Choroid plexus epithelial cell (primary cell): ENCODE results near the gene ERFE.

Experiments
- DNase-seq: peaks from one replicate; pipeline ENCODE4 v3.0.0-alpha.2; 2010; ENCODE audit warnings: low read depth
- H3K4me3 ChIP-seq: 2 replicates; pipeline ENCODE4 v1.5.1; 2011; ENCODE audit warnings: low read depth, mild to moderate bottlenecking, control low read depth, low read length, moderate library complexity
- TF ChIP-seq, protein P1 (sequence below): conservative IDR thresholded peaks from 2 replicates; pipeline ENCODE4 v1.5.1; 2011; ENCODE audit warnings: low read depth, mild to moderate bottlenecking, control low read depth, inconsistent platforms, low read length, moderate library complexity

The ERFE gene

GRCh38 chr2:238117199-238118154, 41.3 kb upstream of the ERFE start:
- H3K4me3 ChIP-seq = no peak overlapping the region
- TF ChIP-seq, protein P1, sequence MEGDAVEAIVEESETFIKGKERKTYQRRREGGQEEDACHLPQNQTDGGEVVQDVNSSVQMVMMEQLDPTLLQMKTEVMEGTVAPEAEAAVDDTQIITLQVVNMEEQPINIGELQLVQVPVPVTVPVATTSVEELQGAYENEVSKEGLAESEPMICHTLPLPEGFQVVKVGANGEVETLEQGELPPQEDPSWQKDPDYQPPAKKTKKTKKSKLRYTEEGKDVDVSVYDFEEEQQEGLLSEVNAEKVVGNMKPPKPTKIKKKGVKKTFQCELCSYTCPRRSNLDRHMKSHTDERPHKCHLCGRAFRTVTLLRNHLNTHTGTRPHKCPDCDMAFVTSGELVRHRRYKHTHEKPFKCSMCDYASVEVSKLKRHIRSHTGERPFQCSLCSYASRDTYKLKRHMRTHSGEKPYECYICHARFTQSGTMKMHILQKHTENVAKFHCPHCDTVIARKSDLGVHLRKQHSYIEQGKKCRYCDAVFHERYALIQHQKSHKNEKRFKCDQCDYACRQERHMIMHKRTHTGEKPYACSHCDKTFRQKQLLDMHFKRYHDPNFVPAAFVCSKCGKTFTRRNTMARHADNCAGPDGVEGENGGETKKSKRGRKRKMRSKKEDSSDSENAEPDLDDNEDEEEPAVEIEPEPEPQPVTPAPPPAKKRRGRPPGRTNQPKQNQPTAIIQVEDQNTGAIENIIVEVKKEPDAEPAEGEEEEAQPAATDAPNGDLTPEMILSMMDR = no peak
- DNase-seq = no peak

DNA sequence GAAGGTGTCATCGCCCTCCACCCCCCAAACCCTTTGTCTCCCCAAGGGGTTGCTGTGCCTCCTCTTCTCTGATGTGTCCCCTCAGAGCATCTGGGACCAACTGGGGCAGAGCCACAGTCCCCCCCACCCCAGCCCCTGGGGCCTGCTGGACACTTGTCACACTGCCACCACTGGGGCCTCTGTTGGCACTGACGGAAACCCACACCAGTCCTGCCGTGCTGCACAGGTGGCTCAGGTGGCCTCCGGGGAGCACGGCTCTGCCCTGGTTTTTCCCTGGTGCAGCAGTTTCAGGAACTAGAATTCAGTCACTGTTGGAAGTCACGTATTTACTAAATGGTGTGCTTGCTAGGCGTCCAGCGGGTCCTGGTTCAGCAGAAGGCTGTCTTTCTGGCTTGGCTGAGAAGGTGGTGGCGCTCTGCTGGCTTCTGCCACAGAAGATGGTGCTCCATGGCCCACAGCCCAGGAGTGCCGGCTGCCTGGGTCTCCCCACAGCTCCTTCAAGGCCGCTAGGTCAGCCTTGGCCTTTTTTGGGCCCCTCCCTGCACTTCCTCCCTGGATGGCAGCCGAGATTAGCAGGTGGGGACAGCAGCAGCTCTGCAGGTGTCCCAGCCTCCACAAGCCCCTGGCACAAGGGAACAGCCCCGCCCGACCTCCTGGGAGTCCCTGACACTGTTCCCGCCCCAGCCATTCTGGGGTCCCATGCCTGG, 38.9 kb upstream of the ERFE start:
- TF ChIP-seq, protein P1 = no peak
- H3K4me3 ChIP-seq = no peak overlapping the region
- DNase-seq = no peak

GRCh38 chr2:238120463-238121298, 38.1 kb upstream of the ERFE start:
- TF ChIP-seq, protein P1 = peak; percentile 45
- H3K4me3 ChIP-seq = no peak overlapping the region
- peak; percentile 36 for DNase-seq

- H3K4me3 ChIP-seq = no peak overlapping the region
- no peak for DNase-seq
- TF ChIP-seq, protein P1 = no peak
Observed at GRCh38 chr2:238121511-238122286, 37.1 kb upstream of the ERFE start.

- TF ChIP-seq, protein P1 = no peak
- H3K4me3 ChIP-seq = no peak overlapping the region
- DNase-seq = no peak
Observed at GRCh38 chr2:238122287-238123217, 36.2 kb upstream of the ERFE start.
